ENCODE results near the gene STIP1. TPM values are rescaled to one million over a fixed set of nuclear protein-coding genes. Genes with fewer than 3 reads are reported as not detected.
A peak's percentile ranks its signal among the peaks of the same experiment; 100 is the strongest.

The STIP1 gene
- total RNA-seq, 2 donors from 2014 or later, result 230 to 257 TPM

- peaks cover 1% of the 10 kb centered on the region for H3K27me3 Mint-ChIP-seq (ENCODE audit: insufficient read depth)
- Histone ChIP-seq H3K36me3 (ENCODE audit: control insufficient read depth, insufficient read depth, low read length) (no peaks in the 10 kb centered on the region), H3K9me3 (ENCODE audit: control insufficient read depth, low read length) (no peaks in the 10 kb centered on the region), H3K27ac (ENCODE audit: low read depth, low read length) (no peak overlapping the region), H3K9ac (ENCODE audit: extremely low read depth, low read length, poor library complexity, severe bottlenecking) (no peak overlapping the region), H3K27me3 (ENCODE audit: control insufficient read depth, insufficient read depth, low read length, poor library complexity, severe bottlenecking) (no peaks in the 10 kb centered on the region), H3K4me1 (ENCODE audit: control insufficient read depth, insufficient read depth, low read length) (no peaks in the 10 kb centered on the region), H3K4me3 (ENCODE audit: low read length) (no peak overlapping the region)
- H3K27ac Mint-ChIP-seq, result no peak overlapping the region
- H3K36me3 Mint-ChIP-seq (ENCODE audit: low read depth), result no peaks in the 10 kb centered on the region
- H3K4me1 Mint-ChIP-seq, result peaks cover 3% of the 10 kb centered on the region
- no peak for TF ChIP-seq CTCF (conservative IDR thresholded peaks at IDR 0.05)
- no peaks in the 10 kb centered on the region for H3K9me3 Mint-ChIP-seq
- no peak overlapping the region for H3K4me3 Mint-ChIP-seq
- no peak for DNase-seq
- WGBS, 2 experiments (ENCODE audit: insufficient coverage in 1 of 2, insufficient read length in 1 of 2), result 92 to 93% methylated on average over 33 to 41 of the region's 41 CpGs
Measured at GRCh38 chr11:64144587-64145472, 41.1 kb upstream of the STIP1 start.

GRCh38 chr11:64146036-64146955, 39.7 kb upstream of the STIP1 start:
- no peaks in the 10 kb centered on the region for H3K9me3 ChIP-seq (ENCODE audit: control insufficient read depth, low read length)
- peak; percentile 95 for TF ChIP-seq CTCF (conservative IDR thresholded peaks at IDR 0.05)
- no peak overlapping the region for H3K27ac Mint-ChIP-seq
- H3K4me3 Mint-ChIP-seq, result no peak overlapping the region
- H3K27me3 Mint-ChIP-seq (ENCODE audit: insufficient read depth), result peaks cover 4% of the 10 kb centered on the region
- no peak overlapping the region for H3K4me3 ChIP-seq (ENCODE audit: low read length)
- no peaks in the 10 kb centered on the region for H3K36me3 ChIP-seq (ENCODE audit: control insufficient read depth, insufficient read depth, low read length)
- no peak overlapping the region for H3K9ac ChIP-seq (ENCODE audit: extremely low read depth, low read length, poor library complexity, severe bottlenecking)
- peaks cover 2% of the 10 kb centered on the region for H3K36me3 Mint-ChIP-seq (ENCODE audit: low read depth)
- 80 to 93% methylated on average over 8 to 21 of the region's 22 CpGs for WGBS, 2 experiments (ENCODE audit: insufficient coverage in 1 of 2, insufficient read length in 1 of 2)
- H3K27ac ChIP-seq (ENCODE audit: low read depth, low read length), result no peak overlapping the region
- DNase-seq, result peak; percentile 91
- no peaks in the 10 kb centered on the region for H3K27me3 ChIP-seq (ENCODE audit: control insufficient read depth, insufficient read depth, low read length, poor library complexity, severe bottlenecking)
- peaks cover 3% of the 10 kb centered on the region for H3K4me1 Mint-ChIP-seq
- no peaks in the 10 kb centered on the region for H3K4me1 ChIP-seq (ENCODE audit: control insufficient read depth, insufficient read depth, low read length)
- no peaks in the 10 kb centered on the region for H3K9me3 Mint-ChIP-seq

GRCh38 chr11:64148226-64148916, 37.6 kb upstream of the STIP1 start:
- no peaks in the 10 kb centered on the region for H3K9me3 ChIP-seq (ENCODE audit: control insufficient read depth, low read length)
- TF ChIP-seq CTCF (conservative IDR thresholded peaks at IDR 0.05), result peak; percentile 97
- peak; percentile 94 for DNase-seq
- Mint-ChIP-seq H3K9me3 (no peaks in the 10 kb centered on the region), H3K36me3 (ENCODE audit: low read depth) (peaks cover 2% of the 10 kb centered on the region), H3K4me3 (no peak overlapping the region), H3K4me1 (peaks cover 3% of the 10 kb centered on the region), H3K27ac (no peak overlapping the region), H3K27me3 (ENCODE audit: insufficient read depth) (peaks cover 4% of the 10 kb centered on the region)
- H3K4me1 ChIP-seq (ENCODE audit: control insufficient read depth, insufficient read depth, low read length), result no peaks in the 10 kb centered on the region
- H3K36me3 ChIP-seq (ENCODE audit: control insufficient read depth, insufficient read depth, low read length), result no peaks in the 10 kb centered on the region
- 30 to 45% methylated on average over 4 to 18 of the region's 19 CpGs for WGBS, 2 experiments (ENCODE audit: insufficient coverage in 1 of 2, insufficient read length in 1 of 2)
- H3K4me3 ChIP-seq (ENCODE audit: low read length), result no peak overlapping the region
- no peak overlapping the region for H3K9ac ChIP-seq (ENCODE audit: extremely low read depth, low read length, poor library complexity, severe bottlenecking)
- no peaks in the 10 kb centered on the region for H3K27me3 ChIP-seq (ENCODE audit: control insufficient read depth, insufficient read depth, low read length, poor library complexity, severe bottlenecking)
- peak overlapping the region; percentile 93 for H3K27ac ChIP-seq (ENCODE audit: low read depth, low read length)

Measured in endodermal cell (in vitro differentiated cells).